Parathyroid adenoma (tissue), 2 donors: Measurements from ENCODE around the gene GABPB2.

Source experiments
- H2AFZ ChIP-seq: fragments of 300-600 bp; sonication (generic); one replicate; pipeline ENCODE4 v1.7.0; 2017; ENCODE audit warnings: antibody characterized with exemption, mild to moderate bottlenecking
- H3K27ac ChIP-seq: fragments of 300-600 bp; sonication (generic); one replicate; pipeline ENCODE4 v1.7.0; 2017
- H3K27me3 ChIP-seq: fragments of 300-600 bp; sonication (generic); one replicate; pipeline ENCODE4 v1.7.0; 2017; ENCODE audit warnings: low read length; ENCODE audit not compliant: control insufficient read depth, insufficient read depth
- H3K36me3 ChIP-seq: fragments of 300-600 bp; sonication (generic); one replicate; pipeline ENCODE4 v1.7.0; 2017; ENCODE audit warnings: low read length; ENCODE audit not compliant: control insufficient read depth, insufficient read depth
- H3K4me1 ChIP-seq: fragments of 300-600 bp; sonication (generic); one replicate; pipeline ENCODE4 v1.7.0; 2017; ENCODE audit warnings: control low read depth
- H3K4me2 ChIP-seq: fragments of 300-600 bp; sonication (generic); one replicate; pipeline ENCODE4 v1.7.0; 2017; ENCODE audit warnings: low read length
- H3K4me3 ChIP-seq: fragments of 300-600 bp; sonication (generic); one replicate; pipeline ENCODE4 v1.7.0; 2017; ENCODE audit warnings: low read depth, low read length
- H3K79me2 ChIP-seq: fragments of 300-600 bp; sonication (generic); one replicate; pipeline ENCODE4 v1.7.0; 2017; ENCODE audit warnings: control low read depth
- H3K9ac ChIP-seq: fragments of 300-600 bp; sonication (generic); one replicate; pipeline ENCODE4 v1.7.0; 2017; ENCODE audit warnings: mild to moderate bottlenecking
- H3K9me3 ChIP-seq: fragments of 300-600 bp; sonication (generic); one replicate; pipeline ENCODE4 v1.7.0; 2017; ENCODE audit warnings: low read length; ENCODE audit not compliant: control insufficient read depth
- CTCF ChIP-seq: fragments of 300-600 bp; sonication (generic); IDR thresholded peaks from one replicate; pipeline ENCODE4 v1.7.0; 2017; ENCODE audit warnings: antibody characterized with exemption, mild to moderate bottlenecking
- donor health status: primary hyperparathyroidism.

The GABPB2 gene

GRCh38 chr1:151146412-151147131, 76.0 kb downstream of the GABPB2 start, which contains the start of gene SEMA6C:
Gene SEMA6C (minus strand): TSS chr1:151146631. CDS start chr1:151142621, 4,010 bp downstream.
- Histone ChIP-seq H3K27ac (peak within 1 kb of the TSS; percentile 39), H3K27me3 (no peaks in the 10 kb centered on the region), H3K4me2 (peak within 1 kb of the TSS; percentile 78), H3K79me2 (no peaks in the 10 kb centered on the region), H2AFZ (peak within 1 kb of the TSS; percentile 94), H3K36me3 (no peaks in the 10 kb centered on the region), H3K4me3 (peak within 1 kb of the TSS; percentile 61), H3K9ac (no peak within 1 kb of the TSS), H3K9me3 (no peaks in the 10 kb centered on the region), H3K4me1 (no peaks in the 10 kb centered on the region)
- no peak for TF ChIP-seq CTCF

- Histone ChIP-seq H3K79me2 (no peaks in the 10 kb centered on the region), H3K27me3 (no peaks in the 10 kb centered on the region), H3K9me3 (no peaks in the 10 kb centered on the region), H3K9ac (no peak overlapping the region), H2AFZ (peak overlapping the region; percentile 94), H3K27ac (peak overlapping the region; percentile 39), H3K4me3 (peak overlapping the region; percentile 61), H3K36me3 (no peaks in the 10 kb centered on the region), H3K4me2 (peak overlapping the region; percentile 78), H3K4me1 (no peaks in the 10 kb centered on the region)
- TF ChIP-seq CTCF = no peak
Observed at GRCh38 chr1:151147132-151147503, 76.6 kb downstream of the GABPB2 start.

GRCh38 chr1:151147665-151148064, 77.1 kb downstream of the GABPB2 start:
- Histone ChIP-seq H3K4me2 (no peak overlapping the region), H2AFZ (no peak overlapping the region), H3K4me3 (no peak overlapping the region), H3K4me1 (no peaks in the 10 kb centered on the region), H3K27me3 (no peaks in the 10 kb centered on the region), H3K9ac (no peak overlapping the region), H3K27ac (no peak overlapping the region), H3K79me2 (no peaks in the 10 kb centered on the region), H3K9me3 (no peaks in the 10 kb centered on the region), H3K36me3 (no peaks in the 10 kb centered on the region)
- no peak for TF ChIP-seq CTCF

GRCh38 chr1:151156515-151156819, 85.9 kb downstream of the GABPB2 start, which contains the start of gene TNFAIP8L2:
Gene TNFAIP8L2 (plus strand): TSS chr1:151156649. CDS start chr1:151158698, 2,049 bp downstream.
- Histone ChIP-seq H3K9me3 (no peaks in the 10 kb centered on the region), H3K9ac (no peak within 1 kb of the TSS), H3K4me1 (no peaks in the 10 kb centered on the region), H2AFZ (no peak within 1 kb of the TSS), H3K36me3 (no peaks in the 10 kb centered on the region), H3K4me3 (no peak within 1 kb of the TSS), H3K79me2 (no peaks in the 10 kb centered on the region), H3K4me2 (no peak within 1 kb of the TSS), H3K27ac (no peak within 1 kb of the TSS), H3K27me3 (no peaks in the 10 kb centered on the region)
- TF ChIP-seq CTCF = no peak

GRCh38 chr1:151157067-151157531, 86.5 kb downstream of the GABPB2 start:
- TF ChIP-seq CTCF = no peak
- H3K27me3 ChIP-seq = no peaks in the 10 kb centered on the region
- H3K9ac ChIP-seq = no peak overlapping the region
- H3K4me2 ChIP-seq = no peak overlapping the region
- H3K36me3 ChIP-seq = no peaks in the 10 kb centered on the region
- no peak overlapping the region for H2AFZ ChIP-seq
- no peaks in the 10 kb centered on the region for H3K79me2 ChIP-seq
- H3K4me1 ChIP-seq = no peaks in the 10 kb centered on the region
- H3K4me3 ChIP-seq = no peak overlapping the region
- H3K9me3 ChIP-seq = no peaks in the 10 kb centered on the region
- H3K27ac ChIP-seq = no peak overlapping the region
